Lung (tissue), 12 donors: Measurements from ENCODE around the gene TSKU. TPM values are rescaled to one million over a fixed set of nuclear protein-coding genes. Genes with fewer than 3 reads are reported as not detected.

Source experiments
- ATAC-seq: fragments of 200-7000 bp; cut with Tn5 transposase; one replicate; pipeline ENCODE4 v1.9.1; 2020; ENCODE audit warnings: moderate number of reproducible peaks; ENCODE audit not compliant: insufficient read depth, low FRiP score
- DNase-seq, 3 donors: peaks; one replicate each; pipeline ENCODE4 v3.0.0-alpha.2; 2013 to 2017
- H3K27ac ChIP-seq, 2 donors: one replicate each; pipeline ENCODE4 v1.5.1; 2013; ENCODE audit warnings: mild to moderate bottlenecking in 2 of 2, moderate library complexity in 2 of 2, control low read depth in 1 of 2, inconsistent platforms in 1 of 2, low read depth in 1 of 2, low read length in 1 of 2
- H3K27me3 ChIP-seq, 3 donors: one replicate each; pipeline ENCODE4 v1.5.1; 2013; ENCODE audit warnings: low read length in 2 of 3; ENCODE audit not compliant: control insufficient read depth in 3 of 3, insufficient read depth in 3 of 3
- H3K36me3 ChIP-seq, 4 donors: one replicate each; pipeline ENCODE4 v1.5.1; 2013; ENCODE audit warnings: low read length in 4 of 4, mild to moderate bottlenecking in 1 of 4, moderate library complexity in 1 of 4; ENCODE audit not compliant: control insufficient read depth in 4 of 4, insufficient read depth in 4 of 4
- H3K4me1 ChIP-seq, 5 donors: one replicate each; pipeline ENCODE4 v1.5.1; 2013; ENCODE audit warnings: low read length in 5 of 5, mild to moderate bottlenecking in 2 of 5, moderate library complexity in 1 of 5; ENCODE audit not compliant: control insufficient read depth in 5 of 5, insufficient read depth in 5 of 5
- H3K4me3 ChIP-seq: one replicate; pipeline ENCODE4 v1.5.1; 2013; ENCODE audit warnings: mild to moderate bottlenecking, control low read depth, moderate library complexity
- H3K9ac ChIP-seq, 2 donors: one replicate each; pipeline ENCODE4 v1.5.1; 2013; ENCODE audit warnings: low read length in 2 of 2, control low read depth in 1 of 2; ENCODE audit not compliant: insufficient read depth in 1 of 2
- H3K9me3 ChIP-seq, 4 donors: one replicate each; pipeline ENCODE4 v1.5.1; 2013; ENCODE audit warnings: low read length in 3 of 4, mild to moderate bottlenecking in 1 of 4, moderate library complexity in 1 of 4; ENCODE audit not compliant: control insufficient read depth in 4 of 4, insufficient read depth in 3 of 4
- CTCF ChIP-seq: IDR thresholded peaks from 2 replicates; pipeline ENCODE4 v1.5.1; 2012; ENCODE audit warnings: mild to moderate bottlenecking; ENCODE audit errors: control extremely low read depth, extremely low read depth
- WGBS, 2 donors: extraction: QIAGEN DNeasy Blood & Tissue Kit; methylation state at CpG; one replicate each; pipeline ENCODE4 v1.1.7; 2013; 5-methylcytosine and 5-hydroxymethylcytosine counted together
- polyA plus RNA-seq, 2 donors: library from polyadenylated mRNA; stranded (reverse); fragments of 200-250 nt; gene quantifications; one replicate each; pipeline ENCODE4 v1.2.1, GENCODE V29; 2013
- total RNA-seq, 2 donors: library from RNA; depleted of rRNA in 1 of 2; stranded (reverse); fragments of >200 nt in 1 of 2; gene quantifications; one replicate each; pipeline ENCODE4 v1.2.1, GENCODE V29; 2014 to 2021
- donor health status: control.
- donor health status: control.
- donor health status: Bipolar disorder and iron deficiency.
- donor health status: healthy.
- donor health status: DM: yes; HTN: yes; CAD: no.

TSKU gene
- total and polyA plus RNA-seq, 4 donors: 3.7 to 18.6 (median 11.6) TPM

GRCh38 chr11:76777876-76778275, 5.3 kb upstream of the TSKU start:
- WGBS, 2 donors: 56 to 62% methylated on average over 2 of the region's 2 CpGs
- no peak overlapping the region for H3K4me3 ChIP-seq
- ATAC-seq: no peak

GRCh38 chr11:76778874-76779273, 4.3 kb upstream of the TSKU start:
- ATAC-seq: no peak
- WGBS, 2 donors: 86 to 94% methylated on average over 3 of the region's 3 CpGs
- no peak for TF ChIP-seq CTCF
- Histone ChIP-seq H3K4me3 (no peak overlapping the region), H3K9ac (no peak overlapping the region), H3K27me3 (no peaks in the 10 kb centered on the region), H3K36me3 (no peaks in the 10 kb centered on the region), H3K4me1 (peaks cover 0 to 28% (median 5%) of the 10 kb centered on the region in 5 donors), H3K27ac (no peak overlapping the region), H3K9me3 (peaks cover 0 to 4% (median 1%) of the 10 kb centered on the region in 4 donors)
- no peak for DNase-seq

More at GRCh38 chr11:76777876-76778275, 5.3 kb upstream of the TSKU start:
- DNase-seq: no peak
- no peak overlapping the region for H3K9ac ChIP-seq
- no peak for TF ChIP-seq CTCF
- no peak overlapping the region for H3K27ac ChIP-seq
- H3K36me3 ChIP-seq: no peaks in the 10 kb centered on the region
- peaks cover 2 to 28% (median 5%) of the 10 kb centered on the region in 5 donors for H3K4me1 ChIP-seq
- no peaks in the 10 kb centered on the region for H3K27me3 ChIP-seq
- H3K9me3 ChIP-seq: peaks cover 0 to 4% (median 1%) of the 10 kb centered on the region in 4 donors

GRCh38 chr11:76781046-76781801, 1.9 kb upstream of the TSKU start:
- no peaks in the 10 kb centered on the region for H3K36me3 ChIP-seq
- H3K4me1 ChIP-seq: peaks cover 0 to 37% (median 9%) of the 10 kb centered on the region in 5 donors
- no peak overlapping the region for H3K9ac ChIP-seq
- H3K27me3 ChIP-seq: no peaks in the 10 kb centered on the region
- DNase-seq: peak in 1 of 3 donors; percentile 59
- peaks cover 0 to 4% (median 1%) of the 10 kb centered on the region in 4 donors for H3K9me3 ChIP-seq
- 62 to 77% methylated on average over 8 of the region's 8 CpGs for WGBS, 2 donors
- TF ChIP-seq CTCF: no peak
- H3K27ac ChIP-seq: no peak overlapping the region
- ATAC-seq: no peak
- no peak overlapping the region for H3K4me3 ChIP-seq
